ENCODE measurements around the gene AK1. TPM values are rescaled to one million over a fixed set of nuclear protein-coding genes. Genes with fewer than 3 reads are reported as not detected.

AK1 gene
- total and polyA plus RNA-seq, 2 experiments from 2014 or later: 175 to 413 TPM

GRCh38 chr9:127816728-127817127, 60.7 kb downstream of the AK1 start:
- Histone ChIP-seq H3K27me3 (no peaks in the 10 kb centered on the region), H3K4me1 (ENCODE audit: low read depth) (no peaks in the 10 kb centered on the region), H3K27ac (peak overlapping the region; percentile 40), H3K4me3 (no peak overlapping the region), H3K36me3 (peaks cover 18% of the 10 kb centered on the region), H3K9me3 (ENCODE audit: low read depth) (no peaks in the 10 kb centered on the region)
- no peak for TF ChIP-seq CTCF (IDR thresholded peaks at IDR 0.05; ENCODE audit: low read depth, low read length)
- DNase-seq (ENCODE audit: low read depth in 1 of 2, low spot score in 1 of 2): no peak

Other genes starting within 250 kb of the AK1 start
- 0.81 and 0.86 TPM in 2 replicates for gene CFAP157, start 170.7 kb downstream of the AK1 start, total RNA-seq
- 0.40 and 0.76 TPM in 2 replicates for gene CFAP157, start 170.7 kb downstream of the AK1 start, polyA plus RNA-seq
- 23.7 and 24.4 TPM in 2 replicates for gene PTRH1, start 162.0 kb downstream of the AK1 start, total RNA-seq
- 27.5 and 34.4 TPM in 2 replicates for gene PTRH1, start 162.0 kb downstream of the AK1 start, polyA plus RNA-seq
- 0.06 TPM in 1 of 2 replicates, not detected in the other for gene TTC16, start 161.6 kb downstream of the AK1 start, total RNA-seq
- not detected in 2 replicates for gene TTC16, start 161.6 kb downstream of the AK1 start, polyA plus RNA-seq
- gene TOR2A, start 142.4 kb downstream of the AK1 start, total RNA-seq: 22.8 and 29.2 TPM in 2 replicates
- gene TOR2A, start 142.4 kb downstream of the AK1 start, polyA plus RNA-seq: 20.6 and 25.7 TPM in 2 replicates
- gene SH2D3C, start 99.0 kb downstream of the AK1 start, total RNA-seq: 3.5 and 9.9 TPM in 2 replicates
- gene SH2D3C, start 99.0 kb downstream of the AK1 start, polyA plus RNA-seq: 3.7 and 9.4 TPM in 2 replicates
- gene CDK9, start 91.6 kb downstream of the AK1 start, total RNA-seq: 85.1 and 162 TPM in 2 replicates
- 139 and 193 TPM in 2 replicates for gene CDK9, start 91.6 kb downstream of the AK1 start, polyA plus RNA-seq
- 112 and 123 TPM in 2 replicates for gene FPGS, start 74.8 kb downstream of the AK1 start, total RNA-seq
- 78.3 and 111 TPM in 2 replicates for gene FPGS, start 74.8 kb downstream of the AK1 start, polyA plus RNA-seq
- gene ENG, start 23.0 kb downstream of the AK1 start, total RNA-seq: 6.9 and 15.8 TPM in 2 replicates
- gene ENG, start 23.0 kb downstream of the AK1 start, polyA plus RNA-seq: 12.6 and 35.4 TPM in 2 replicates
- gene ST6GALNAC6, start 21.9 kb upstream of the AK1 start, total RNA-seq: 49.4 and 73.4 TPM in 2 replicates
- 53.0 and 85.2 TPM in 2 replicates for gene ST6GALNAC6, start 21.9 kb upstream of the AK1 start, polyA plus RNA-seq
- 66.2 and 119 TPM in 2 replicates for gene ST6GALNAC4, start 39.4 kb upstream of the AK1 start, total RNA-seq
- 48.8 and 71.4 TPM in 2 replicates for gene ST6GALNAC4, start 39.4 kb upstream of the AK1 start, polyA plus RNA-seq
- 0.89 and 1.7 TPM in 2 replicates for gene PIP5KL1, start 53.1 kb upstream of the AK1 start, total RNA-seq
- 3.4 and 3.5 TPM in 2 replicates for gene PIP5KL1, start 53.1 kb upstream of the AK1 start, polyA plus RNA-seq
- gene DPM2, start 60.2 kb upstream of the AK1 start, total RNA-seq: 26.1 and 35.6 TPM in 2 replicates
- 54.2 and 70.7 TPM in 2 replicates for gene DPM2, start 60.2 kb upstream of the AK1 start, polyA plus RNA-seq
- 20.9 and 25.6 TPM in 2 replicates for gene EEIG1, start 103.3 kb upstream of the AK1 start, total RNA-seq
- 26.6 and 32.5 TPM in 2 replicates for gene EEIG1, start 103.3 kb upstream of the AK1 start, polyA plus RNA-seq
- gene NAIF1, start 189.6 kb upstream of the AK1 start, total RNA-seq: 9.4 and 15.2 TPM in 2 replicates
- 6.9 and 10.9 TPM in 2 replicates for gene NAIF1, start 189.6 kb upstream of the AK1 start, polyA plus RNA-seq
- gene SLC25A25, start 190.6 kb upstream of the AK1 start, total RNA-seq: 13.0 and 15.8 TPM in 2 replicates
- 9.1 and 9.8 TPM in 2 replicates for gene SLC25A25, start 190.6 kb upstream of the AK1 start, polyA plus RNA-seq

Data from cardiac muscle cell (in vitro differentiated cells and primary cell).